Neural cell (in vitro differentiated cells): ENCODE results near the gene ABCA13.

ENCODE experiments used
- EZH2 ChIP-seq: fragments of 200-600, 300-800 bp; shearing (Covaris generic), sonication (generic); IDR thresholded peaks from 2 replicates; pipeline ENCODE4 v1.6.1; 2014; ENCODE audit warnings: antibody characterized with exemption, low read length, borderline replicate concordance, mild to moderate bottlenecking; ENCODE audit not compliant: insufficient read depth, poor library complexity, severe bottlenecking
- RAD21 ChIP-seq: fragments of 450-650 bp; conservative IDR thresholded peaks from 2 replicates; pipeline ENCODE4 v1.6.1; 2014; ENCODE audit warnings: antibody characterized with exemption, mild to moderate bottlenecking, moderate library complexity
- TAF1 ChIP-seq: IDR thresholded peaks from 2 replicates; pipeline ENCODE4 v1.6.1; 2012; ENCODE audit warnings: low read depth
- TF ChIP-seq, protein P1 (sequence below): fragments of 450-650 bp; IDR thresholded peaks from 2 replicates; pipeline ENCODE4 v1.5.1; 2014; ENCODE audit warnings: antibody characterized with exemption, mild to moderate bottlenecking, moderate library complexity; ENCODE audit not compliant: poor library complexity, severe bottlenecking

DNA sequence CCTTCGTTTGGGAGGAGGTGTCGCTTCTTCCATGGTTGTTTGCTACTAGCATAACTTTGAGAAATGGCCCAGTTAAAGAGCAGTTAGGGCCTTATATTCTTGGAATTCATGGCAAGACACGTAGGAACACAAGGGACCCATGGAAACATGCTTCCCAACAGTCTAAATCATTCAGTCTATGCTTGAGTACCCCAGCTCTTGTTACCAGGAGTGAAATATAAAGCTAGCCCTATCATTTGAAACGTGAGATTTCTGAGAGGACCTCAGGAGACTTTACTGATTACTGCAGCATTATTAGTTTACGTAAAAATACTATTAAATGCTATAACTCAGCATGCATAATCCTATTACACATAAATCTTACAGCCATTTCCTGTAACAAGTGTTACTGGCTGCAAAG is 424.5 kb downstream of the ABCA13 start:
- TF ChIP-seq EZH2 (no peak), RAD21 (no peak), TAF1 (no peak)
- TF ChIP-seq, protein P1, sequence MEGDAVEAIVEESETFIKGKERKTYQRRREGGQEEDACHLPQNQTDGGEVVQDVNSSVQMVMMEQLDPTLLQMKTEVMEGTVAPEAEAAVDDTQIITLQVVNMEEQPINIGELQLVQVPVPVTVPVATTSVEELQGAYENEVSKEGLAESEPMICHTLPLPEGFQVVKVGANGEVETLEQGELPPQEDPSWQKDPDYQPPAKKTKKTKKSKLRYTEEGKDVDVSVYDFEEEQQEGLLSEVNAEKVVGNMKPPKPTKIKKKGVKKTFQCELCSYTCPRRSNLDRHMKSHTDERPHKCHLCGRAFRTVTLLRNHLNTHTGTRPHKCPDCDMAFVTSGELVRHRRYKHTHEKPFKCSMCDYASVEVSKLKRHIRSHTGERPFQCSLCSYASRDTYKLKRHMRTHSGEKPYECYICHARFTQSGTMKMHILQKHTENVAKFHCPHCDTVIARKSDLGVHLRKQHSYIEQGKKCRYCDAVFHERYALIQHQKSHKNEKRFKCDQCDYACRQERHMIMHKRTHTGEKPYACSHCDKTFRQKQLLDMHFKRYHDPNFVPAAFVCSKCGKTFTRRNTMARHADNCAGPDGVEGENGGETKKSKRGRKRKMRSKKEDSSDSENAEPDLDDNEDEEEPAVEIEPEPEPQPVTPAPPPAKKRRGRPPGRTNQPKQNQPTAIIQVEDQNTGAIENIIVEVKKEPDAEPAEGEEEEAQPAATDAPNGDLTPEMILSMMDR, result no peak
